ENCODE measurements around the gene CABP4.

The CABP4 gene

GRCh38 chr11:67482275-67482826 lies 27.2 kb downstream of the CABP4 start:
- DNase-seq (ENCODE audit: low spot score): no peak

DNA sequence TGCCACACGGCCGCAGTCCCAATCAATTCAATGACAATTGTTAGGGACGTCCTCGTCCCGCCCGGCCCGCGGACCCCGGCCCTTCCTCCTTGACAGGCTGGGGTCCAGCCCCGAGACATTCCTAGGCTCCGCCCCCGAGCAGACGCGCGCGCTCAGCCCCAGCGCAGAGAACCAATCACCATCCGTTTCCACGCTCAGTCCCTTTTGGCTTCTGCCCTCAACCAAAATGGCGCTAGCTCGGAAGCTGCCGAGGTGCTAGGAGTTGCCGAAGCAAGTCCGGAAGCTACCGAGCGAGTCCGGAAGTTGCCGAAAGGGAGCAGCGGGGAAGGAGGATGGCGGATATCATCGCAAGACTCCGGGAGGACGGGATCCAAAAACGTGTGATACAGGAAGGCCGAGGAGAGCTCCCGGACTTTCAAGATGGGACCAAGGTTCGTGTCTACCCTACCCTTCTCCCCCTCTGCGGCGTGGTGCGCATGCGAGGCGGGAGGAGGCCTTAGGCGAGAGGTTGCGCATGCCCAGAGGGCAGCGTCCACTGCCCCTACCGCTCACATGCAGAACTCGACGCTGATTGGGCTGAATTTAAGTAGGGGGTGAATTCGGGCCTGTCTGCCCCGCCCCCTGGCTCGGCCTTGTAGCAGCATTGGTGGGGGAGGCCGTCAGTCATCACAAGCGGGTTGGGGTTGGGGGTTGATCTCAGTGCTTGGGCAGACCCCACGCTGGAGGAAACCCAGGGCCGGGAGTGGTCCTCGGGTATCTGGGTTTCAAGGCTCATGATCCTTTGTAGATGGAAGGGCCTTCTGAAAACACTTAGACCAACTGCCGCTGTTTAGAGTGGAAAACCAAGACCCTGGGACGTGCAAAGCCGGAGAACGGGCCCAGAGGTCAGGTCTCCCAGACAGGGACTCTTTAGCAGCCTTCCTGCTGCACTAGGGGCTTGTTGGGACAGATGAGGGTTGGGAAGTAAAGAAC lies 28.0 kb downstream of the CABP4 start, which contains the start of gene AIP:
TSS of gene AIP (plus strand) at position 200 of the 972 bp plus-strand sequence. CDS start at position 333, 133 bp downstream.
- peak; percentile 98 for DNase-seq (ENCODE audit: low spot score)

- DNase-seq (ENCODE audit: low spot score): peak; percentile 71
Measured at GRCh38 chr11:67483831-67484665, 28.9 kb downstream of the CABP4 start.

GRCh38 chr11:67484847-67485311 lies 29.7 kb downstream of the CABP4 start:
- DNase-seq (ENCODE audit: low spot score): peak; percentile 59

- peak; percentile 46 for DNase-seq (ENCODE audit: low spot score)
Measured at GRCh38 chr11:67485873-67486361, 30.8 kb downstream of the CABP4 start.

DNA sequence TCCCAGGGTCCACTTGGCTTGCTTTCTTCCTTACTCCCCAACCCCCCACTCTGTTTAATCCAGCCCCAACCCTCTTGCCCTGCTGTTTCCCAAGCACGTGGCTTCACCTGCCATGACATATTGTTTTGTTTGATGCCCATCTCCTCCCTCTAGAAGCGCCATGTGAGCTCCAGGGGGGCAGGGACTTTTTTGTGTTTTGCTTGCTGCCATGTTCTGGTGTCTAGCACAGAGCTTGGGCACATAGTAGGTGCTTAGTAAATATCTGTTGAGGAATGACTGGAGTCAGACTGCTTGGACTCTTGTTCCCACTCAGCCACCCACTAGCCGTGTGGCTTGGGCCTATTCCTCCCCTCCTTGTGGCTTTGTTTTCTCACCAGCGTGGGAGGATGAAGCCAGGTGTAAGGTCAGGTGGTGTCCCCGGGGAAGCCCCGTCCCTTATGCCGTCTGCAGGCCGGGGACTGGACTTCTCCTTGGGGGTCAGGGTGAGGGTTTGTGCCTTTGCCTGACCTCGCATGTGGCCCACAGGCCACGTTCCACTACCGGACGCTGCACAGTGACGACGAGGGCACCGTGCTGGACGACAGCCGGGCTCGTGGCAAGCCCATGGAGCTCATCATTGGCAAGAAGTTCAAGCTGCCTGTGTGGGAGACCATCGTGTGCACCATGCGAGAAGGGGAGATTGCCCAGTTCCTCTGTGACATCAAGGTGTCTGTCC lies 31.5 kb downstream of the CABP4 start:
- DNase-seq (ENCODE audit: low spot score): no peak

GRCh38 chr11:67489203-67489884 lies 34.2 kb downstream of the CABP4 start:
- no peak for DNase-seq (ENCODE audit: low spot score)

- no peak for DNase-seq (ENCODE audit: low spot score)
Measured at GRCh38 chr11:67489885-67490726, 35.0 kb downstream of the CABP4 start.

DNA sequence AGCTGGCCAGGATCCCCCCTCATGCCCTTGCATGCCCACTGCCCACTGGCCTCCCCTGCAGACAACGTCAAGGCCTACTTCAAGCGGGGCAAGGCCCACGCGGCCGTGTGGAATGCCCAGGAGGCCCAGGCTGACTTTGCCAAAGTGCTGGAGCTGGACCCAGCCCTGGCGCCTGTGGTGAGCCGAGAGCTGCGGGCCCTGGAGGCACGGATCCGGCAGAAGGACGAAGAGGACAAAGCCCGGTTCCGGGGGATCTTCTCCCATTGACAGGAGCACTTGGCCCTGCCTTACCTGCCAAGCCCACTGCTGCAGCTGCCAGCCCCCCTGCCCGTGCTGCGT lies 35.5 kb downstream of the CABP4 start:
- no peak for DNase-seq (ENCODE audit: low spot score)

DNA sequence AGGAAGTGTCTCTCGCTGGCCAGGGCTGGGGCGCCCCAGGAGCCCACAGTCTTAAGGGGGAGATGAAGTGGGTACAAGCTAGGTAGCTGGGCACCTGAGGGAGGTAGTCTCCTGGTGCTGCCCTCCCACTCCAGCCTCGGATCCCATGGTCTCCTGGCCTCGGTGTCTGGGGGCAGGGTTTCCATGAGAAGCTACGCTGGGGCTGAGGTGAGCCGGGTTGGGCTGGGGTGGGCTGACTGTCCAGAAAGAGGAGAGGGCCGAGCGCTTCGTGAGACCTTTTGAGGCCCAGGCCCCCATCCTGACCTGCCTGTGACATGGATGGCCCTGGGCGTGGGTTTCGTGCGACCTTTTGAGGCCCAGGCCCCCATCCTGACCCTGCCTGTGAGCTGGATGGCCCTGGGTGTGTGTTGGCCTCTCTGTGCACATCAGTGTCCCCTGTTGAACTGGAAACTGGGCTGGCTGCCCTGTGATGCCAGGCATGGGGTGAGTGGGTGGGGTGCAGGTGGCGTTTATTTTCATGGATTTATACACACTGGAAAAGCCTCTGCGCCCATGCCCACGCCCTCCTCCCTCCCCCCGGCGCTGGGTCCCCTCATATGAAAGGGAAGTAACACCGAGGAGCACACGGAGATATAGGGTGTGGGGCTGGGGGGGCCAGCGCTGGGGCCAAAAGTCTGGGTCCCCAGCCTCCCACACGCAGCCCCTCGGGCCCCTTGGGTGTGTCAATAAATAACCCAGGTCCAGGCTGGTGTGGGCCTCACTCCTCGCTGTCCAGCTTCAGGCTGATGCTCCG lies 36.3 kb downstream of the CABP4 start:
- DNase-seq (ENCODE audit: low spot score): no peak

GRCh38 chr11:67492069-67492727 lies 37.0 kb downstream of the CABP4 start:
- no peak for DNase-seq (ENCODE audit: low spot score)

DNA sequence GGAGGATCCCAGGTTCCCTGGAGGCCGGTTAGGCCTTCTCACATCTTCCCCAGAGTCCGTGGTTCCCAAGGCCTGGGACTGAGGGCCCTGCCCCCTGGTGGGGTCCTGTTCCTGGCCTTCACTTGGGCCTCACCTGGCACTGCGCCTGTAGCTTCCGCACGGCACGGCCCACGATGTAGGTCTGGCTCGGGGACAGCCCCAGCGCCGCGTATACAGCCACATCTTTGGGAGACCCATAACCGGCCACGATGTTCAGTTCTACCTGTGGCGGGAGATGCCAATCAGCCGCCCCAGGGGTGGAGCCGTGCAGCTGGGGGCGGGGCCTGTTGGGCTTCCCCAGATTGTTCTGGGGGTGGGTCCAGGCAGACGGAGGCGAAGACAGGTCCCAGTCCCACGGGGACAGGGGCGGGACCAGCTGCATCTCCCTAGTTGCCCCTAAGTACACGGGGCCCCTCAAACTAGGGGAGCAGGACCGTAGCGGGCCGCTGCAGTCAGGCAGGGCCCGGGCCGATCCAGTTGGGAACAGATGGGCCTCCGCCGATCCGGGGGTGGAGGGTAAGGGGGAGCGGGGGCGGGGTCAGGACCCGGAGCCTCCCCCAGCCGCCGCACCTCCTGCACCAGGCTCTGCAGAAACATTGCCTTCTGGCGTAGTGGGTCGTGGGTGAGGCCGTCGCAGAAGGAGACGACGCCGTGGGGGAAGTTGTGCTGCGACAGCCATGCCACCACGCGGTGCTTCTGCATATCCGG lies 37.8 kb downstream of the CABP4 start:
- DNase-seq (ENCODE audit: low spot score): no peak

DNA sequence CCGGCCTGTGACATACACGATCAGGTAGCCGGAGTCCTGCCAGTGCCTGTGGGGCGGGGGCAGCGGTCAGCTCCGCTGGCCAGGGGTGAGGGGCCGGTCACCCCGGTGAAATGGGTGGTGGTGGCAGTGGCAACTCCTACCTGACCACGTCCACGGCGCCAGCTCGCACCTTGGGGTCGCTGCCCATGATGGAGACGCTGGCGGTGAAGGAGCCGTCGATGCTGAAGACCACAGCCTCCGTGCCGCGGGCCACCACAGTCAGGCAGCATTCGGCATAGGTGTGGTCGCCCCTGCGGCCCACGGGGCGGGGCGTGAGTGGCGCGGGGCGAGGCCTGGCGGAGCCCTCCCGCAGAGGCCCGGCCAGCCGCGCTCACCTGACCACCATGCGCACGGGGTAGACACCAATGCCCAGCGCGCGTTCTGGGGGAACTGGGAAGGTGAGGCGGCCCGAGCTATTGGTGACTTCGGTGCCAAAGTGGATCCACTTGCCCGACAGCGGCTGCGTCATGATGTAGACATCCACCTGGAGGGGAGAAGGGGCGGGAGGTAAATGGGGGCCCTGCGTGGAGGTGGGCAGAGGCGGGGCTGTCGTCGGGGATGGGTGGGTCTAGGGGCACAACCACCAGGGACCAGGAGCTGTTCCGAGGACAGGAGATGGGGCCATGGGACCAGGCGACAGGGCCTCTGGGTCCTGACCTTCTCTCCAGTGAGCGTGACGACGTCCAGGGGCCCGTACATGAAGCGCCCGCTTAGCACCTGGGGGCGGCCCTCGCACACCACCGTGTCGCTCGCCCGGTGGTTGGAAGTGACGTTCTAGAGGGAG lies 38.6 kb downstream of the CABP4 start:
- no peak for DNase-seq (ENCODE audit: low spot score)

DNA sequence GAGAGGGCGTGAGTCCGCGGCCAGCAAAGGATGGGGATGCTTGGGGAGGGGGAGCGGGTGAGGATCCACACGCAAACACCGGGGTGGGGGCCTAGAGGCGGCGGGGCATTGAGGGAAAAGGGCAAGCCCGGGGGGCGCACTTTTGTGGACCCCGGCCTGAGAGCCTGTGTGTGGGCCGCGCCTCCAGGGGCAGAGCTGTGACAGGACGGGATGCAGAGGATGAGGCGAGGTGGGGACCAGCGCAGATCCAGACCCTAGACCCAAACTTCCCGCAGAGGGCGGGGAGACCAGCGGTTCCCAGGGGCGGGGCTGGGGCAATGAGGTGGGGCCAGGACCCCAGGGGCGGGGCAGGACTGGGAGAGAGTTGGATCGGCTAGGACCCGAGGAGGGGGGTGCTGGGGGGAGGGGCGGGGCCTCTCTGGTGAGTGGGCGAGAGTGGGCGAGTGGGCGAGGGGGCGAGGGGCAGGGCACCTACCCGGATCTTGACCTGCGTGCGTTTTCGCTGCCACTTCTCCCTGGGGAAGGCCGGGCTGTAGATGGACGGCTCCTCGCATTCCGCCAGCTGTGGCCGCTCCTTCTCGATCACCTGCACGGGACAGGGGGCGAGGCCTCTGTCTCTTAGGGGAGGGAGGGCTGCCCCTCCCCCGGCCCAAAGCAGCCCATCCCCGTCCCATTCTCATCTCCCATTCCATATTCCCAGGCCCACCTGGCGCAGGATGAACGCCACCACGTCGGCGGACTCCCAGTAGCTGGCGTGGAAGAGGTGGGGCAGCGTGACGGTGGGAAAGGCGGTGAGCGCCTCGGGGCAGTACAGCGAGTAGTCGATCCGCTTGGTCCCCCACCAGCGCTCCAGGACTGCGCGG lies 39.4 kb downstream of the CABP4 start:
- DNase-seq (ENCODE audit: low spot score): no peak

GRCh38 chr11:67495234-67496005 lies 40.3 kb downstream of the CABP4 start:
- DNase-seq (ENCODE audit: low spot score): no peak

Data from CD4-positive, alpha-beta T cell treated with Interleukin-6 at 100 ng/mL for 8 hours (primary cell).